Measurements from ENCODE around the gene RAB11FIP2. TPM values are rescaled to one million over a fixed set of nuclear protein-coding genes. Genes with fewer than 3 reads are reported as not detected.

Gene RAB11FIP2
- polyA plus RNA-seq, 1 of the 3 experiments (the other 2 are of a cell fraction), result 3.0 TPM

- Histone ChIP-seq H3K27ac (ENCODE audit: low read depth in 2 of 2, low read length in 1 of 2) (no peak overlapping the region), H3K9me2 (no peaks in the 10 kb centered on the region), H3K79me2 (ENCODE audit: insufficient read depth) (peaks cover 6% of the 10 kb centered on the region), H3K4me2 (no peak overlapping the region), H3K27me3 (ENCODE audit: insufficient read depth) (no peaks in the 10 kb centered on the region), H3K4me3 (ENCODE audit: low read depth in 2 of 2, low read length in 1 of 2) (no peak overlapping the region), H2AFZ (ENCODE audit: low read depth) (no peak overlapping the region), H3K9ac (no peak overlapping the region), H4K20me1 (ENCODE audit: insufficient read depth) (no peaks in the 10 kb centered on the region), H3K36me3 (replicated peaks in 1 of 2; ENCODE audit: control insufficient read depth in 1 of 2, insufficient read depth in 2 of 2, low read length in 1 of 2) (peaks cover 0 to 12% of the 10 kb centered on the region in 2 experiments), H3F3A (replicated peaks; ENCODE audit: insufficient read depth) (peaks cover 6% of the 10 kb centered on the region), H3K9me3 (no peaks in the 10 kb centered on the region), H3K4me1 (ENCODE audit: control insufficient read depth in 1 of 2, insufficient read depth in 2 of 2, low read depth in 1 of 2, low read length in 1 of 2) (no peaks in the 10 kb centered on the region)
- no peak for DNase-seq
- TF ChIP-seq USF2 (IDR thresholded peaks at IDR 0.05; ENCODE audit: borderline replicate concordance, low read depth, low read length) (no peak), CHD2 (IDR thresholded peaks at IDR 0.05; ENCODE audit: low read length, partially characterized antibody) (no peak), FOSL2 (IDR thresholded peaks at IDR 0.05; ENCODE audit: borderline replicate concordance, low read depth) (no peak), RAD21 (IDR thresholded peaks at IDR 0.05; ENCODE audit: low read length) (no peak), YY1 (IDR thresholded peaks at IDR 0.05; ENCODE audit: low read depth) (no peak), ELF1 (IDR thresholded peaks at IDR 0.05) (no peak), NFIC (IDR thresholded peaks at IDR 0.05; ENCODE audit: borderline replicate concordance) (no peak), RXRA (IDR thresholded peaks at IDR 0.05; ENCODE audit: borderline replicate concordance, low read depth) (no peak), CTCF (IDR thresholded peaks at IDR 0.05) (no peak), REST (IDR thresholded peaks at IDR 0.05; ENCODE audit: low read depth, low read length) (no peak), FOXM1 (IDR thresholded peaks at IDR 0.05; ENCODE audit: low read depth) (no peak), ZBTB33 (IDR thresholded peaks at IDR 0.05; ENCODE audit: borderline replicate concordance, low read depth) (no peak), TCF12 (IDR thresholded peaks at IDR 0.05) (no peak)
- POLR2A ChIA-PET, result no interaction called here
- CTCF ChIA-PET, result interaction anchor here (1.3 kb wide), 1 partner anchor 214 kb away, joined by 4 read pairs; no protein-coding TSS in a partner anchor
Measured at GRCh38 chr10:118028619-118029018, 18.1 kb downstream of the RAB11FIP2 start.
